GM23338 (cell line): ENCODE data around the gene RYR1. TPM values are rescaled to one million over a fixed set of nuclear protein-coding genes. Genes with fewer than 3 reads are reported as not detected.

ENCODE experiments used
- ATAC-seq: fragments of 200-7000 bp; cut with Tn5 transposase; 3 replicates; pipeline ENCODE4 v1.9.1; 2020
- DNase-seq: peaks from one replicate; pipeline ENCODE4 v3.0.0-alpha.2; 2015; ENCODE audit warnings: low spot score
- H2AFZ ChIP-seq: fragments of 200-600 bp; sonication (generic); 2 replicates; pipeline ENCODE4 v1.8.0; 2016; ENCODE audit warnings: antibody characterized with exemption, mild to moderate bottlenecking, moderate library complexity
- H3F3A ChIP-seq: fragments of 200-600 bp; sonication (generic); replicated peaks from 2 replicates; pipeline ENCODE4 v1.8.0; 2017; ENCODE audit warnings: antibody characterized with exemption, mixed run types, low read depth
- H3K27ac ChIP-seq: fragments of 200-600 bp; sonication (generic); 2 replicates; pipeline ENCODE4 v1.6.1; 2016; ENCODE audit warnings: low read depth
- H3K27me3 ChIP-seq: fragments of 200-600 bp; sonication (generic); 2 replicates; pipeline ENCODE4 v1.8.0; 2016; ENCODE audit warnings: mild to moderate bottlenecking, mixed run types, moderate library complexity; ENCODE audit not compliant: insufficient read depth
- H3K36me3 ChIP-seq: fragments of 200-600 bp; sonication (generic); 2 replicates; pipeline ENCODE4 v1.8.0; 2016; ENCODE audit warnings: mild to moderate bottlenecking; ENCODE audit not compliant: insufficient read depth
- H3K4me1 ChIP-seq: fragments of 200-600 bp; sonication (generic); 2 replicates; pipeline ENCODE4 v1.8.0; 2016; ENCODE audit warnings: mild to moderate bottlenecking, moderate library complexity; ENCODE audit not compliant: insufficient read depth
- H3K4me2 ChIP-seq: fragments of 200-600 bp; sonication (generic); 2 replicates; pipeline ENCODE4 v1.7.1; 2017; ENCODE audit warnings: mixed run types
- H3K4me3 ChIP-seq: fragments of 200-600 bp; sonication (generic); 2 replicates; pipeline ENCODE4 v1.6.1; 2016; ENCODE audit warnings: mixed run types
- H3K79me2 ChIP-seq: fragments of 200-600 bp; sonication (generic); replicated peaks from 2 replicates; pipeline ENCODE4 v1.8.0; 2017; ENCODE audit warnings: mild to moderate bottlenecking; ENCODE audit not compliant: insufficient read depth
- H3K9me2 ChIP-seq: fragments of 200-600 bp; sonication (generic); 2 replicates; pipeline ENCODE4 v1.8.0; 2017; ENCODE audit not compliant: insufficient read depth
- H4K20me1 ChIP-seq: fragments of 200-600 bp; sonication (generic); replicated peaks from 2 replicates; pipeline ENCODE4 v1.8.0; 2017; ENCODE audit warnings: mild to moderate bottlenecking; ENCODE audit not compliant: insufficient read depth
- H3K27ac Mint-ChIP-seq: 2 replicates; pipeline ENCODE4 v1.8.0; 2020; ENCODE audit warnings: inconsistent platforms, mild to moderate bottlenecking, moderate library complexity, mixed read lengths
- H3K27me3 Mint-ChIP-seq: 3 replicates; pipeline ENCODE4 v1.8.0; 2022; ENCODE audit warnings: low read depth, mild to moderate bottlenecking, moderate library complexity, mixed read lengths, inconsistent platforms; ENCODE audit not compliant: insufficient read depth, poor library complexity
- H3K36me3 Mint-ChIP-seq: 3 replicates; pipeline ENCODE4 v1.8.0; 2021; ENCODE audit warnings: low read depth, mild to moderate bottlenecking, inconsistent platforms, moderate library complexity, mixed read lengths
- H3K4me1 Mint-ChIP-seq: 3 replicates; pipeline ENCODE4 v1.8.0; 2020; ENCODE audit warnings: mild to moderate bottlenecking, inconsistent platforms, mixed read lengths
- H3K4me3 Mint-ChIP-seq: 3 replicates; pipeline ENCODE4 v1.8.0; 2021; ENCODE audit warnings: moderate library complexity, mild to moderate bottlenecking, inconsistent platforms, mixed read lengths
- H3K9me3 Mint-ChIP-seq: 3 replicates; pipeline ENCODE4 v1.8.0; 2020; ENCODE audit warnings: moderate library complexity, mild to moderate bottlenecking, inconsistent platforms, mixed read lengths
- CREB1 ChIP-seq: fragments of 250-450 bp; sonication (Bioruptor Pico); IDR thresholded peaks from 2 replicates; pipeline ENCODE4 v1.5.0; 2020; ENCODE audit warnings: low read depth, mild to moderate bottlenecking, moderate library complexity
- CTCF ChIP-seq, 2 experiments: fragments of 200-600 bp in 1 of 2; sonication (generic) in 1 of 2; conservative IDR thresholded peaks; 2 replicates each; pipeline versions ENCODE4 v1.5.1 to v1.6.1; 2016 to 2017; ENCODE audit warnings: antibody characterized with exemption in 2 of 2, low read depth in 2 of 2, mild to moderate bottlenecking in 2 of 2, moderate library complexity in 1 of 2
- EZH2 ChIP-seq: fragments of 200-600 bp; sonication (generic); IDR thresholded peaks from one replicate; pipeline ENCODE4 v1.8.0; 2017; ENCODE audit warnings: antibody characterized with exemption, mild to moderate bottlenecking, low read depth; ENCODE audit not compliant: unreplicated experiment
- EZH2phosphoT487 ChIP-seq: fragments of 200-600 bp; sonication (generic); IDR thresholded peaks from one replicate; pipeline ENCODE4 v1.8.1; 2018; ENCODE audit warnings: antibody characterized with exemption; ENCODE audit not compliant: unreplicated experiment
- NANOG ChIP-seq: IDR thresholded peaks from 2 replicates; pipeline ENCODE4 v1.6.1; 2016; ENCODE audit warnings: antibody characterized with exemption, borderline replicate concordance
- POLR2AphosphoS5 ChIP-seq: IDR thresholded peaks from 2 replicates; pipeline ENCODE4 v1.6.1; 2016; ENCODE audit warnings: antibody characterized with exemption, low read depth
- STAT1 ChIP-seq: IDR thresholded peaks from one replicate; pipeline ENCODE4 v1.6.1; 2016; ENCODE audit warnings: antibody characterized with exemption; ENCODE audit not compliant: unreplicated experiment
- ZNF114 ChIP-seq: fragments of 250-450 bp; sonication (Bioruptor Pico); IDR thresholded peaks from 2 replicates; pipeline ENCODE4 v1.5.0; 2020; ENCODE audit warnings: mild to moderate bottlenecking, moderate library complexity
- ZNF331 ChIP-seq: fragments of 250-450 bp; sonication (Bioruptor Pico); IDR thresholded peaks from 2 replicates; pipeline ENCODE4 v1.5.0; 2020; ENCODE audit warnings: low read depth, mild to moderate bottlenecking, moderate library complexity
- polyA plus RNA-seq: library from polyadenylated mRNA; unstranded; fragments of >200 nt; fragmentation: Nextera tagmentation; extraction: Ambion mirVana; gene quantifications from 2 replicates; pipeline ENCODE4 v1.2.1, GENCODE V29; 2016
- total RNA-seq: library from RNA; depleted of rRNA; stranded (reverse); fragments of >200 nt; shearing (Covaris generic); gene quantifications from 2 replicates; pipeline ENCODE4 v1.2.3, GENCODE V29; 2014

RYR1 gene
- total and polyA plus RNA-seq, 2 experiments from 2014 or later = 4.0 to 26.7 TPM

DNA sequence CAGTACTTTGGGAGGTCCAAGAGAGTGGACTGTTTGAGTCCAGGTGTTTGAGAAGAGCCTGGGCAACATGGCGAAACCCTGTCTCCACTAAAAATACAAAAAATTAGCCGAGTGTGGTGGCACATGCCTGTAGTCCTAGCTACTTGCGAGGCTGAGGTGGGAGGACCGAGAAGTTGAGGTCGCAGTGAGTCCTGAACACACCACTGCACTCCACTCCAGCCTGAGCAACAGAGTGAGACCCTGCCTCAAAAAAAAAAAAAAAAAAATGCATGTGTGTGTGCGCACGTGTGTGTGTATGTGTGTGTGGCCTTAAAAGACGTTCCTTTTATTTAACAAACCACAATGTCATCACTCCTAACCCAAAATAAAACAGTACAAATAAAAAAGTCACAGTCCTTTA, 121.7 kb downstream of the RYR1 start:
- Histone ChIP-seq H3K9me2 (no peaks in the 10 kb centered on the region), H3F3A (no peaks in the 10 kb centered on the region; the same call in 1 of the 2 replicates), H3K4me1 (no peaks in the 10 kb centered on the region), H2AFZ (no peak overlapping the region), H3K27ac (no peak overlapping the region), H3K36me3 (no peaks in the 10 kb centered on the region), H3K4me2 (no peak overlapping the region), H4K20me1 (no peaks in the 10 kb centered on the region), H3K4me3 (no peak overlapping the region), H3K27me3 (no peaks in the 10 kb centered on the region), H3K79me2 (no peaks in the 10 kb centered on the region)
- Mint-ChIP-seq H3K36me3 (peaks cover 46% of the 10 kb centered on the region), H3K4me3 (no peak overlapping the region), H3K9me3 (no peaks in the 10 kb centered on the region), H3K27ac (no peak overlapping the region), H3K27me3 (peaks cover 8% of the 10 kb centered on the region), H3K4me1 (no peaks in the 10 kb centered on the region)
- TF ChIP-seq CTCF (conservative IDR thresholded peaks at IDR 0.05; ENCODE audit: low read depth in 2 of 2) = no peak
- no peak for TF ChIP-seq ZNF331 (CRISPR knock-in tag)
- no peak for TF ChIP-seq EZH2
- TF ChIP-seq ZNF114 (CRISPR knock-in tag) = no peak
- ATAC-seq = no peak
- DNase-seq = no peak

GRCh38 chr19:38556521-38557174, 123.2 kb downstream of the RYR1 start:
- Mint-ChIP-seq H3K27ac (no peak overlapping the region), H3K9me3 (no peaks in the 10 kb centered on the region)

More at GRCh38 chr19:38556521-38557174, 123.2 kb downstream of the RYR1 start:
- no peaks in the 10 kb centered on the region for H3K4me1 Mint-ChIP-seq
- ATAC-seq (no peak; the same call in 2 of the 3 replicates), DNase-seq (peak; percentile 30)
- peaks cover 6% of the 10 kb centered on the region for H3K27me3 Mint-ChIP-seq
- Histone ChIP-seq H3K9me2 (no peaks in the 10 kb centered on the region), H3K4me3 (no peak overlapping the region), H3K79me2 (no peaks in the 10 kb centered on the region), H3K27ac (peak overlapping the region; percentile 26; the same call in 1 of the 2 replicates), H3F3A (no peaks in the 10 kb centered on the region; the same call in 1 of the 2 replicates), H3K4me1 (no peaks in the 10 kb centered on the region), H3K4me2 (no peak overlapping the region), H4K20me1 (no peaks in the 10 kb centered on the region), H3K27me3 (no peaks in the 10 kb centered on the region), H3K36me3 (no peaks in the 10 kb centered on the region), H2AFZ (no peak overlapping the region)
- no peak overlapping the region for H3K4me3 Mint-ChIP-seq
- peak; percentile 19; a peak in 2 of 4 replicates for TF ChIP-seq CTCF (conservative IDR thresholded peaks at IDR 0.05; ENCODE audit: low read depth in 2 of 2)
- no peak for TF ChIP-seq STAT1
- TF ChIP-seq POLR2AphosphoS5 = no peak
- TF ChIP-seq EZH2phosphoT487 = no peak
- TF ChIP-seq NANOG = no peak
- no peak for TF ChIP-seq ZNF114 (CRISPR knock-in tag)
- TF ChIP-seq CREB1 (CRISPR knock-in tag) = no peak
- H3K36me3 Mint-ChIP-seq = peaks cover 40% of the 10 kb centered on the region
